ENCODE data around the gene ADCY2.

Gene ADCY2

DNA sequence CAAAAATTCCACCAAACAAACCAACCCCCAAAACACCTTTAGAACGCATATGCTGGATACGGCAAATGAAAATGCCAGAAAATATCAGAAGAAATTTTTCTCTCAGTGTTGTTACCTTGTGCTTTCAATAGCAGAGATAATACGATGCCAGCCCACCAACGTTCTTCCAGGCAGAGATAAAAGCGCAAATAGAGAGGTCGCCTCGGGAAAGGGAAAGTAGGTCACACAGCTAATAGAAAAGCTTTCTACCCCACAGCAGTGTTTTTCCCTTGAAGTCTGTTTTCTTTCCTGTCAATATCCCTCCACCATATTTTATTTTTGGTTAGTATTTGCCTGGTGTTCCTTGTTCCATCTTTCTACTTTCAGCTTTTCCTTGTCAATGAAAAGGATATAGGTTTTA is 353.7 kb downstream of the ADCY2 start:
- no peak for DNase-seq (ENCODE audit: low spot score)

DNA sequence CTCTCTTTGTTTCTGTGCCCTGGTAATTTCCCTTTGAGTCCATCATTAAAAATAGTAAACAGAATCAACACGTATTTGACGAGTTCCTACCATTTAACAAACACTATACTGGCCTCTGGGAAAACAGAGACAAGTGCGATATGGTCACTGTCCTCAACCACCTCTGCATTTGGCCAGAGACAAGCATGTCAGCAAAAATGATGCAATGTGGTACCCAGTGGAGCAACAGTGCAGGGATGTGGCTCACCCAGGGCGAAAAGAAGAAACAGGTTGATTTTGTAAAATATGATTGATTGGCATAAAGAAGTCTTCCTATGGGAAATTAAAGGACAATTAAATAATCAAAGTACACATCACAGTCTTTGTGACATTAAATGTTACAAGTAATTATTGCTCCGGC is 355.9 kb downstream of the ADCY2 start:
- no peak for DNase-seq (ENCODE audit: low spot score)

DNA sequence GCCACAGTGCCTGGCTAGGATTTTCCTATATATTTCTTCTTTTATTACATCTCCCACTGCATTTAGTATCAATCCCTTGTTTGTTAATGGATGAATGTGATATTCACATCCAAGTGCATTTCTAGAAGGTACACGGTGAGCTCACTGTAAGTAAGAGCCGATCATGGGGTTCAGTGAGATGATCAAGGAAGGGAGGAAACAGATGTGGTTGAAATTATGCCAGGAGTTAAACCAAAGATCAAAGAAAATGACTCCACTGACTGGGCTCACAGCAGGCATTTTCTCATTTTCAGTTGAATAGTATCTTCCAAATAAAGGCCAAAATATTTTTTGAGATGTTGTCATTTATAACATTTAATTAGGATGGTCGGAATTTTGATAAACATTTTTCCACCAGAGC is 357.2 kb downstream of the ADCY2 start:
- DNase-seq (ENCODE audit: low spot score) = no peak

DNA sequence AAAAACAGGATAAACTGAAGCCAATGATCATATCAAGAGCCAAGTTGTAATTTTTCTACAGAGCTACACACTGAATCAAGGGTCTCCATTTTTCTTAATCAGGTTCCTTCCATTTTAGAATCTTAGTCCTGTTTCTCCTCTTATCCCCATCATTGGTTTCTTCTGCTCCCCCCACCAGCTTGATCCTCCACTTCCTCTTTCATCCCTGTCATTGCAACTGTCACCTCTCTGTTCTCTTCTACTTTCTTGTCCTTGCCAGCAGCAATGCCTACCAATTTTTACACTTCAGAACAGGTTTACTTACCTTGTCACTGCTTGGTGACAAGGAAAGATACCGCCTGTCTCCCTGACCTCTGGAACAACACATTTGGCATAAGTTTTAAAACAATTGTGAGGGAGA is 357.7 kb downstream of the ADCY2 start:
- no peak for DNase-seq (ENCODE audit: low spot score)

DNA sequence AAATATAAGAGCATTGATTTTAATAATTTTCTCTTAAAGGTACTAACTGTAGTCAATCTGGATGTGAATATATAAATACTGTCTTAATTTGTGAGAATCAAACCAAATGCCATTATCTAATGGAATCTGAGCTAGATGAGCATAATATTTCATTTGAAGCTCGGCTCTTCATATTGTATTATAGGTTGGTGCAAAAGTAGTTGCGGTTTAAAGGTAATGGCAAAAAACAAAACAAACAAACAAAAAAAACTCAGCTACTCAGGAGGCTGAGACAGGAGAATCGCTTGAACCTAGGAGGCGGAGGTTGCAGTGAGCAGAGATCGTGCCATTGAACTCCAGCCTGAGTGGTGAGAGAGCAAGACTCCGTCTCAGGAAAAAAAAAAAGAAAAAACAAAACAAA is 358.6 kb downstream of the ADCY2 start:
- DNase-seq (ENCODE audit: low spot score) = no peak

DNA sequence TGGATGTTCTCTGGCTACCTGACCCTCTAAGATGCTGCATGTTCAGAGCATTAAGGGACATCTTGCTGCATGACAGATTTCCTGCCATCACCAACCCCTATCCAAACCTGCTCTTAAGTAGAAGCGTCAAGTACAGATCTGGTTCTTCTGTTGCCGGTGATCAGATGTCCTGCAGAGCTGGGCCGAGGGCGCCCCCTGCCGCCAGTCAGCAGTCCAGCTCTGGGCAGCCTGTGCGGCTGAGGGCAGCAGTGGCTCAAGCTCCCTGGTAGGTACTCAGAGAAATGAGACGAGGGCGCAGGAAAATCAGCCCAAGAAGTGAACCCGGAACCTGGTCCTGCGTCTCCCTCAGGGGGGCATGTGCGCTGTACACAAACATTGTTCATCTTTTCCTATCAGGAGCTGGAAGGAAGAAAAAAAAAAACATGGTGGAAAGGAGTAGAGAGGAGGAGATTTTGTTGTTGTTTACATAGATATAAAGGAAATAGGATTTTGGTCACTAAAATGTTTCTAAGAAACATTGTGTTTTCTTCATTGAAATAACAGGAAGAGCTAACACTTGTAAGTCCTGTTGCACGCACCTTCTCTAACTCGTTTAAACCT is 359.2 kb downstream of the ADCY2 start:
- DNase-seq (ENCODE audit: low spot score) = peak; percentile 71

DNA sequence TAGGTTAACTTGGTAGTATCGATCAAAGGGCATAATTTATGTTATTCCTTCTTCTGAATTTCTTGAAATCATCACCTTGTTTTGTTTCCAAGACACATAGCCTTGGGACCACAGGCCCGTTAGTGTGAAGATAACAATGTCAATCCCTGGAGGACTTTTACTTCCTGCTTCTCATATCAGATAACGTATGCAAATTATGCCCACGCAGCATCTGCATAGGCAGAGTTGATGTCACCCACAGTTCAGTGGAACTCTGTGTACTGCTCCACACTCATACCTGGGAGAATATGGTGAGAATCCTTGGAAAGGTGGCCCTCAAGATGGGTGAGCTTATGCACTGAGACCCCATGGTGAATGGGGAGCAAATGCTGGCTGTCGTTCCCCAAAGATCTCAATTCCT is 360.0 kb downstream of the ADCY2 start:
- no peak for DNase-seq (ENCODE audit: low spot score)

DNA sequence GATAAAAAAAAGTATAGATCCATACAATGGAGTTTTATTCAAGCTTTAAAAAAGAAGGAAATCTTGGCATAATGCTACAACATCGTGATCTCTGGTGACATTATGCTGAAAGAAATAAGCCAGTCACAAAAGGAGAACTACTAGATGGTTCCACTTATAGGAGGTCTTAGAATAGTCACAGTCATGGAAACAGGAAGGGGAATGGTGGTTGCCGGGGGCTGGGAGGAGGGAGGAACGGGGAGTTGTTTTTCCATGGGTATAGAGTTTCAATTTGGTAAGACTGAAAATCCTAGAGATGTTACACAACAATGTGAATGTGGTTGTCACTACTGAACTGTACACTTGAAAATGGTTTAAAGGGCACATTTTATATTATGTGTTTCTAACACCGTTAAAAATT is 360.5 kb downstream of the ADCY2 start:
- no peak for DNase-seq (ENCODE audit: low spot score)

DNA sequence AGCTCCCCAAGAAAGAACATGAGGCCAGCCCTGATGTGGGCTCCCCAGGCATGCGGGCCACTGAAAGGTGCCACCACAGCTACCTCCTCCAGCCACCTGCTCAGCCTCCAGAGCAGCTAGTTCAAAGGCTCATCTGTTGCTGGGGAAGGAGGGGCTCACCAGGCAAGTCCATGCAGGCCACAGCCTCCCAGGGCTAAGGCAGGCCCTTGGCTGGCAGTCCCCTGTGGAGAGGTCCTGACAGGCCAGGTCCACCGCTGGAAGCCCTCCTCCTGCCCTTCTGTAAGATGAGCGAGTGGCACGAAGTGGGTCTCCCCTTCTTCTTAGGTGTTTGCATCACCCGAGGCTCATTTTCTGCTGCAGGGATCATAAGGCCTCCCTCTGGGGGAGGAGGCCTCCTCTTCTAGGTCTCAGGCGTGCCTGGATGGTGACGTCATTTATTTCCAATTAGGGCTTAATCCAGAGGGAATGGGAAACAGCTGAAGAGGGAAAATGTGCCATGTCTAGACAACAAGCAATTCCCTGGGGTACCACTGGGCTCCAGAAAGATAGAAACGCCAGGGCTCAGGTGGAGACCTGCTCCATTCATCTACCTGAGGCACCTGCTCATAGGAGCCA is 363.4 kb downstream of the ADCY2 start:
- DNase-seq (ENCODE audit: low spot score) = no peak

DNA sequence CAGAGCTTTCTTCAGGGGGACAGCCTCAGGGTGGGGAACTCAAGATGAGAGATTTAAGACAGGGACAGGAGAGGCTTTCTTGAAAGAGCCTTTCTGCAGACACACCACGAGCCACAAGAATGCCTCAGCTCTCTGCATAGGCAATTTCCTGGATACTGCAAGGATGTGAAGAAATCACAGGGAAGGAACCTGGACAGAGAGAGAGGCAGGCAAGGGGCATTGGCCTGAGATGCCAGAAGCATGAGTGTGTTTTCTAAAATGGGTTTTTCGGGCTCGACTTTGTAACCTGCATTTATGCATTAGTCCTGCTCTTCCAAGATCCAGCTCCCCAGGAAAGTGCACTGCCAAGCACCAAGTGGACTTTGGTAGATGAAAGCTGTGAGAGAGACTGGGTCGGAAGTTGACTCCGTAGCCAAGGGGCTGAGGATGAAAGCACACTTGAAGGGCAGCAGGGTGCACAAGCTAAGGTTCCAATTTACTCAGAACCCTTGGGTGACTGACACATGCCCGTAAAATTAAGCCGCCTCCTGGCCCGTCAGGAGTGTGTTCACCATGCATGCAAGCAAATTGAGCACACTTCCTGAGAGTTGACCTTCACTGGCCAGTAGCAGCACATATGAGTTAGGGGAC is 364.1 kb downstream of the ADCY2 start:
- DNase-seq (ENCODE audit: low spot score) = no peak

DNA sequence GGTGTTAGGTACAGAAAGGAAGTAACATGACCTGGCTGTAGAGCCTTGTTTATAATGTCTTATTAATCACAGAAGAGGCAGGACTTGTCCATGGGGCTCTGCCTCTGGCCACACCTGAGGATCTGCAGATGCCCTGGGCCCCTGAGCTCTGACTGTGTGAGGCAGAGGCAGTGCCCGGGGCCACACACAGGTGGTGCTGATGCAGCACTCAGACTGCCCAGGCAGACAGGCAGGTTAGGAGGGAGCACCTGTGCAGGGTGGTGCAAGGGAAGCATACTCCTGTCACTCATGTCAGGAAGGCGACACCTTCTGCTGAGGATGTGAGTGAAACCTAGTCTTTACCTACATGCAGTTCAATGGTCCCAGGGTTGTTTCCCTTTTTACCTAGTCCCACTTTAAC is 366.3 kb downstream of the ADCY2 start:
- DNase-seq (ENCODE audit: low spot score) = no peak

DNA sequence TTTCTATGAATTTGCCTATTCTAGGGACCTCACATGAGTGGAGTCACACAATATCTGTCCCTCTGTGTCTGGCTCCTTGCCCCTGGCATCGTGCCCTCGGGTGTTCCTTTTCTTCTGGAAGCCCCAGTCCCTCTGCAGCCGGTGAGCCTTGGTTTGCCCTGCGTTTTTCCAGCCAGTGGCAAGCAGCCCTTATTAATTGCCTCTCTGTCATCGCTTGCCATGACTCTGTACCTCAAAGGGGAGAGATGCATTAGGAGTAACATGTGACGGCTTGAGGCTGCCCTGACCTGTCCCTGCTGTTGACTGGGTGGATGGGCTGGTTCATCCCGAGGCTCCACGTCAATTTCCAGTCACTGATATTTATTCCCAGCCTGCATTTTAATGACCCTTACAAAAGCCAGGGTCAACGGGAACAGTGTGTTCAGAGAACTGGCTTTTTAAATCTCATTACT is 367.7 kb downstream of the ADCY2 start:
- DNase-seq (ENCODE audit: low spot score) = no peak

DNA sequence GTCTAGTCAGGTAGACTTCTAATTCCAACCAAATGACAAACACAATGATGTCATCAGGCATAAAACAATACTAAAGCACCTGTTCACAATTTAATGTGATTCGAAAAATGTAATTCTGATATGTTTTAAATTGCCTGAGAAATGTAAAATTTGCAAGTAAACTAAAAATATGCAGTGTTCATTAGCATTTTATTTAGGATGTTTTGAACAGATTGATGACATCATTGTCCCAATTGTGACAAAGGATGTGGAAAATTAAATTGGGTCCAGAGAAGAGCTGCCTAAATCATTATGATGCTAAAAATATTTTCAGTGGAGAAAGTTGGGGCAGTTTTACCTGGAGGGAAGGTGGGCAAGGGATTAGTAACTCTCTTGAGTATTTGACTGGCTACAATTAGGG is 368.5 kb downstream of the ADCY2 start:
- no peak for DNase-seq (ENCODE audit: low spot score)

DNA sequence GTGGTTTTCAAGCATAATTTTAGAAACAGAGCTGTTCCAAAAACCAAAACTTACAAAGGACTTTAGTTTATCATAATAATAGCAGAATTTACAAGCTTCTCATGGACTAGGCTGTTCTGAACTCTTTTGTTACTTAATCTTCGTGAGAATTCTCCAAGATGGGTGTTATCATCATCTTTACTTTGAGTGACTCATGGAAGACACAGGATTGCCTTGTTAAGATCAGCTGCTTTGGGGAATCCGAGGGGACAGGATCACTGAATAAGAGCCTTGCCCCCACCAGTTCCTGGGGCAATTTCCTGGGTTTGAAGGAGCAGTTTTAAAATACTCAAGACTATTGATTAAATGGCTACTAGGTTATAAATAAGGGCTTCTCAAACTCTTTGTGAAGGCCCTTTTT is 374.5 kb downstream of the ADCY2 start:
- DNase-seq (ENCODE audit: low spot score) = no peak

DNA sequence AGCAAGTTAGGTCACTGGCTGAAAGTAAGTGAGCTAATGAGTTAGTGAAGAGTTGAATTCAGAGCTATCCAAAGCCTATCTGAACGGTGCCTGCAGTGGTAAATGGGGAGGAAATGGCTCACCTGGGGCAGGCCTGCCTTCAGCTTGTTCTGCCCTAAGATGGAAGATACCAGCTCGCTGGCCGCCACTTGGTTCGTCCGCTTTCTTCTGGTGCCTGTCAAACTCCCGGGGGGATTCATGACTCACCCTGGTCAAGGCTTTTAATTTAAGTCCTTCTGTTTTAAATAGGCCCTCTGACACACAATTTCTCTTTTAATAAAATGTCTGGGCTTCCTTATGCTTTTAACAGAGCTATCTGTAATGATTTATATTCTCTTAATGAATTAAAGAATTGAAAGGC is 376.2 kb downstream of the ADCY2 start:
- no peak for DNase-seq (ENCODE audit: low spot score)

DNA sequence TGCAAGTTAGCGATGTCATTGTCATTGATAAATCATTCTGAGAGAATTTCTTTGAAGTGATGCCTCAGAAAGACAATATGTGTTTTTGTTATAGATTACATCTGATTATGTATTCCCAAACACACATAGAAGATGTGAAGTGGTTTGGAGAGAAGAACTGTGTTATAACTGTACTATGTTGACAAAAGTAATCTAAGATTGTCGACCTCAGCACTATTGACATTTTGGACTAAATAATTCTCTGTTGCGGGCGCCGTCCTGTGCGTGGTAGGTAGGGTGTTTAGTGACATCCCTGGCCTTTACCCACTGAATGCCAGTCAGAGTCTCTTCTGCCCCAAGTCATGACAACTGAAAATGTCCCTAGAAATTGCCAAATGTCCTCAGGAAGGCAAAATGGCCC is 377.2 kb downstream of the ADCY2 start:
- DNase-seq (ENCODE audit: low spot score) = no peak

DNA sequence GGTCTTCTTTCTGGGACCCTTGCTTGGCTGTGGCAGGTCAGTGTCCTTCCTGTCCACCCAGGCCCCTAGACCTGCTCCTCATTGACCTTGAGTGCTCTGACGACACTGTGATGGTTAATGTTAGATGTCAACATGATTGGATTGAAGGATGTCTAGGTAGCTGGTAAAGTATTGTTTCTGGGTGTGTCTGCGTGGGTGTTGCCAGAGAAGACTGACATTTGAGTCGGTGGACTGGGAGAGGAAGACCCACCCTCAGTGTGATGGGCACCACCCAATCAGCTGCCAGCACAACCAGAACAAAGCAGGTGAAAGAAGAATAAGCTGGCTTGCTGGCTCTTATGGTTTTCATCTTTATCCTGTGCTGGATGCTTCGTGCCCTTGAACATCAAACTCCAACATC is 380.5 kb downstream of the ADCY2 start:
- no peak for DNase-seq (ENCODE audit: low spot score)

DNA sequence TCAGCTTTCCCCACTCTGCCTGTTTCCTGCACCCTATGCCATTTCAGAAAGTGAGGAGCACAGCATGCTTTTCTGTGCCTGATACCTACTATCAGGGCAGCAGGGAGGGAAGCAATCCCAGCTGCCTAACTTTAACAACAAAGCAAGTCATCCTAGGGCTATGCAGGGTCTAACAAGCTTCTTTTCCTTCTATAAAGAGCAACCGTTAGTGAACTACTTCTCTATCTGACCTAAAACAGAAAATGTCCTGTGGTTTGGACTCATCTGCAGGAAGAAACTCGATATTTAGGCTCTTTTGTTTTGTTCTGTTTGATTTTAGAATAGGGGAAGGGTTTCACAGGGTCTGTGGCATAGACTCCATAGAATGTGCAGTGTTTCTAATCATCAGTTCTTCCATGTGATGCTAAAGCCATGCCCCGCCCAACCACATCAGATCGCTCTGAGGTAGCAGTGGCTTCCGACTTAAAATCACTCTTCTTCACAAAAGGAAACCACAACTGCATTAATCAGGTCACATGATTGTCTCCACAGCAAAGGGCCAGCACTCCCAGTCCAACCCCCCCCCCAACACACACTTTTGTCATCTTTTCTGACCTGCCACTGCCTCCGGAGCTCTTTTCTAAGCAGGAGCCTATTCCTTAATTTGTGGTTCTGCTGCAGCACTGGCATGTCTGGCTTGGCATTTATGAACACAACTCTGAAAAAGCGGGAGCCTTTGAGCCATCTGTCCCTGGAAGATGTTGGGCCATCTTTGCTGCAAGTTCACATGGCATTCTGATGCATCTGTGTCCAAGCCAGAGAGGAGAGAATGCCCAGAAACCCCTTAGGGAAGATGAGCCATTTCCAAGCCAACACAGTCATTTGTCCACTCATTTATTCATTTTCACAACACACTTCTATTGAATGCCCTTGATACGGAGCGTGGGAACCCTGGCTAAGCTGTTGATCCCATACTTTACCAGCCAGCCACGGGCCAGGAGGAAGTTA is 383.4 kb downstream of the ADCY2 start:
- no peak for DNase-seq (ENCODE audit: low spot score)

DNA sequence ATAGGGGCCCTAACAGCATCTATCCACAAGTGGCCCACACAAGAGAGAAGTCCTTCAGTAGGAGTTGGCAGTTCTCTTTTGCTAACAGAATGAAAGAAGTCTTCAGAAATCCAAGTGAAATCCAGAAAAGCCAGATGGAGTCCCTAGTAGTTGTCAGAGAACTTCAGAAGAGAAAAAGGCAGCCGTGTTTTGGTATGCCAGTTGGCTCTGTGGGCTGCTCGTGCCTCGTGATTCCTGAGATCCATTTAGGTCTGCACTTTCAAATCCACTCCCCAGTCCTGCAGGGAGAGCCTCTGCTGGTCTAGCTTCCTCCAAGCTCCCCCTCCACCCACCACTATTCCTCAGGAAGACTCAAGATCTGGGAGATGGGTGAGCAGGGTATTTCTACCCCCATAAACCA is 386.0 kb downstream of the ADCY2 start:
- no peak for DNase-seq (ENCODE audit: low spot score)

DNA sequence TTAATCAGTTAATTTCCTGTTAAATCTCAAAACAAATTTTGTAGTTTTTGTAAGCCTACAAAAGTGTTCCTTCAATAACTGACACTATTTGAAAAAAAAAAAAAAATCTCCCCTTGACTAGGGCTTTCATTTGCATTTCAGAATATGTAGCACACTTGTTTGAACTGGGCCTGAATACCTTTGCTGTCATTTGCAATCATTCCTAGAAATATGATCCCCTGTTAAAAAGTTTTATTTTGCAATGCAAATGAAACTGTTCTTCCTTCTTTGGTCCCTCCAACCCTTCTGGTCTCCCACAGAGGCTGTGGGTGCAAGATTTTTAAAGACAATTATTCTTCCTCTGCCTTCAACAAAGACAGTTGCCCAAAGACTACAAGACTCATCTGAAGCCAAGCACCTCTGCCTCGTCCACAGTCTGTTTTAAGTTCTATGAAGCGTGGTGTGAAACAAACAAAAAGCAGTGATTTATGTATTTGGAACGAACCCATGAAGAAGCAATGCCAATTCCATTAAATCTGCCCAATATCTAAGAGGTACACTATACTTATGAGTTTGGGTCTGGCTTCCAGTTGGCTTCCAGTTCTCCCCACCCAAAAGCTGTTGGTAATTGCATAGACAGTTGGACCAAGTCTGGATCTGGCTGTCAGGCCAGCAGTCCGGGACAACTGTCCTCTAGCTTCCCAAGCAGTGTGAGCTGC is 388.9 kb downstream of the ADCY2 start:
- no peak for DNase-seq (ENCODE audit: low spot score)

DNA sequence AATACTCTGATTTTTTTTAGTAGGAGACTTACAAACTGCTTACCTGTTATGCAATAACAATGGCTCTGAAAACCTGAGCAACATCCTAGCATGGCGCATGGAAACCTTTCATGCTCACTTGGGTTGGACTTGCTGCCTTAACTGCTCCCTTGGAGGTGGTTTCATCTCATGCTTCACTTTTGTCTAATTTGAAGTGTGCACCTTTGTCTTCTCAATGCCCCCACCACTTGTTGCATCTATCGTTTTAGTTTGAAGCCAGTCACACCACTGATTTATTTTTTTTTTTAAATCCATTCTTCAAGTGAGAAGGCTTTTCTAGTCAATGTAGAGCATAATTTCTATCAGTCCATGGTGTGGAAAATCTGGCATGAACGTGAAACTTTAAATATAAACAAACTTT is 391.8 kb downstream of the ADCY2 start:
- DNase-seq (ENCODE audit: low spot score) = no peak

DNA sequence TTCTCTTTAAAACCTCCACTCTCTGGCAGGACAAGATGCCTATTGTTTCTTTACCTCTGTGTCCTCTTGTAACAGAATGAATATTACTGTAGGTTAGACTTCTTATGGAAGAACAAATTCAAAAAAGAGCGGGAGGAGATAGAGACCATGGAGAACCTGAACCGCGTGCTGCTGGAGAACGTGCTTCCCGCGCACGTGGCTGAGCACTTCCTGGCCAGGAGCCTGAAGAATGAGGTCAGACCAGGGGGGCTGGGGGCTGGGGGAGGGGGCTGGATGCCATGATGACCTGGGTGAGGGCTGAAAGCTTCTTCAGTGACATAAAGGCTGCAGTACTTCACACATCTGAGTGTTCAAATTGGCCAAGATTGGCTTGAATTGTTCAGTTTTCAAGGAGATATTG is 393.6 kb downstream of the ADCY2 start:
- no peak for DNase-seq (ENCODE audit: low spot score)
